H9 (cell line): ENCODE results near the gene SMAD6. TPM values are rescaled to one million over a fixed set of nuclear protein-coding genes. Genes with fewer than 3 reads are reported as not detected.

ENCODE experiments used
- DNase-seq: peaks from one replicate; pipeline ENCODE4 v3.0.0-alpha.2; 2017
- H2AFZ ChIP-seq: one replicate; pipeline ENCODE4 v1.6.1; 2013; ENCODE audit warnings: mild to moderate bottlenecking, low read length, control low read depth, moderate library complexity
- H2AK5ac ChIP-seq: 2 replicates; pipeline ENCODE4 v1.6.1; 2013; ENCODE audit warnings: low read length, control low read depth, mixed read lengths; ENCODE audit not compliant: insufficient read length
- H2BK120ac ChIP-seq: one replicate; pipeline ENCODE4 v1.6.1; 2013; ENCODE audit warnings: low read depth, mild to moderate bottlenecking, low read length, control low read depth, inconsistent platforms; ENCODE audit not compliant: poor library complexity, severe bottlenecking
- H2BK12ac ChIP-seq: 2 replicates; pipeline ENCODE4 v1.6.1; 2013; ENCODE audit warnings: low read length, control low read depth, mixed read lengths, low read depth; ENCODE audit not compliant: insufficient read length
- H2BK15ac ChIP-seq: 2 replicates; pipeline ENCODE4 v1.6.1; 2013; ENCODE audit warnings: low read depth, low read length, control low read depth
- H2BK20ac ChIP-seq: one replicate; pipeline ENCODE4 v1.6.1; 2013; ENCODE audit warnings: low read depth, mild to moderate bottlenecking, low read length, control low read depth, inconsistent platforms; ENCODE audit not compliant: poor library complexity, severe bottlenecking
- H2BK5ac ChIP-seq: 2 replicates; pipeline ENCODE4 v1.6.1; 2013; ENCODE audit warnings: low read length, control low read depth, mixed read lengths; ENCODE audit not compliant: insufficient read length
- H3K14ac ChIP-seq: 2 replicates; pipeline ENCODE4 v1.6.1; 2013; ENCODE audit warnings: low read length, control low read depth; ENCODE audit not compliant: insufficient read depth
- H3K18ac ChIP-seq: 2 replicates; pipeline ENCODE4 v1.6.1; 2013; ENCODE audit warnings: low read depth, mild to moderate bottlenecking, mixed read lengths, low read length, control low read depth; ENCODE audit not compliant: insufficient read length
- H3K23ac ChIP-seq: 2 replicates; pipeline ENCODE4 v1.6.1; 2013; ENCODE audit warnings: low read length, control low read depth, mixed read lengths, low read depth; ENCODE audit not compliant: insufficient read length
- H3K23me2 ChIP-seq: 2 replicates; pipeline ENCODE4 v1.6.1; 2013; ENCODE audit warnings: low read depth, mild to moderate bottlenecking, mixed read lengths, low read length, control low read depth; ENCODE audit not compliant: insufficient read length, poor library complexity, severe bottlenecking
- H3K27ac ChIP-seq: 2 replicates; pipeline ENCODE4 v1.5.1; 2013; ENCODE audit warnings: low read length, control low read depth, mixed read lengths, low read depth; ENCODE audit not compliant: insufficient read length
- H3K27me3 ChIP-seq: 2 replicates; pipeline ENCODE4 v1.6.1; 2013; ENCODE audit warnings: low read length, control low read depth, inconsistent platforms; ENCODE audit not compliant: insufficient read depth
- H3K4ac ChIP-seq: 2 replicates; pipeline ENCODE4 v1.6.1; 2013; ENCODE audit warnings: low read depth, mild to moderate bottlenecking, control low read depth, inconsistent platforms, low read length, moderate library complexity
- H3K4me1 ChIP-seq: 2 replicates; pipeline ENCODE4 v1.6.1; 2013; ENCODE audit warnings: low read length, control low read depth, inconsistent platforms; ENCODE audit not compliant: insufficient read depth
- H3K4me2 ChIP-seq: 2 replicates; pipeline ENCODE4 v1.6.1; 2013; ENCODE audit warnings: low read length, control low read depth, mixed read lengths; ENCODE audit not compliant: insufficient read length, insufficient read depth
- H3K56ac ChIP-seq: 2 replicates; pipeline ENCODE4 v1.6.1; 2013; ENCODE audit warnings: low read depth, mild to moderate bottlenecking, mixed read lengths, low read length, control low read depth; ENCODE audit not compliant: insufficient read length
- H3K79me1 ChIP-seq: 2 replicates; pipeline ENCODE4 v1.6.1; 2013; ENCODE audit warnings: low read depth, mild to moderate bottlenecking, moderate library complexity, low read length, control low read depth, inconsistent platforms; ENCODE audit not compliant: insufficient read depth, poor library complexity, severe bottlenecking
- H3K79me2 ChIP-seq: 2 replicates; pipeline ENCODE4 v1.6.1; 2013; ENCODE audit warnings: low read length, control low read depth, inconsistent platforms; ENCODE audit not compliant: insufficient read depth
- H3K9ac ChIP-seq: 2 replicates; pipeline ENCODE4 v1.6.1; 2013; ENCODE audit warnings: low read length, control low read depth, mixed read lengths; ENCODE audit not compliant: insufficient read length; ENCODE audit errors: extremely low read depth
- H3K9me3 ChIP-seq: one replicate; pipeline ENCODE4 v1.6.1; 2013; ENCODE audit warnings: low read depth, low read length, inconsistent platforms; ENCODE audit not compliant: control insufficient read depth
- H3T11ph ChIP-seq: one replicate; pipeline ENCODE4 v1.6.1; 2013; ENCODE audit warnings: mild to moderate bottlenecking, low read length, control low read depth, inconsistent platforms
- H4K20me1 ChIP-seq: one replicate; pipeline ENCODE4 v1.6.1; 2013; ENCODE audit not compliant: control insufficient read depth, insufficient read length, insufficient read depth
- H4K5ac ChIP-seq: 2 replicates; pipeline ENCODE4 v1.6.1; 2013; ENCODE audit warnings: low read depth, mild to moderate bottlenecking, mixed read lengths, low read length, control low read depth; ENCODE audit not compliant: insufficient read length
- H4K8ac ChIP-seq: replicated peaks from 2 replicates; pipeline ENCODE4 v1.6.1; 2013; ENCODE audit warnings: low read length, control low read depth, mixed read lengths, low read depth; ENCODE audit not compliant: insufficient read length
- H4K91ac ChIP-seq: 2 replicates; pipeline ENCODE4 v1.6.1; 2013; ENCODE audit warnings: low read depth, mild to moderate bottlenecking, moderate library complexity, mixed read lengths, low read length, control low read depth; ENCODE audit not compliant: insufficient read length
- H3K27ac Mint-ChIP-seq, 3 experiments: 2 replicates in 2 of 3; 3 replicates in 1 of 3; pipeline ENCODE4 v1.8.0; 2020 to 2021; ENCODE audit warnings: mixed read lengths in 3 of 3, mild to moderate bottlenecking in 1 of 3, moderate library complexity in 1 of 3
- H3K27me3 Mint-ChIP-seq: 2 replicates; pipeline ENCODE4 v1.8.0; 2021; ENCODE audit warnings: low read depth, mild to moderate bottlenecking, moderate library complexity, mixed read lengths
- H3K36me3 Mint-ChIP-seq, 3 experiments: 2 replicates in 2 of 3; 3 replicates in 1 of 3; pipeline ENCODE4 v1.8.0; 2020 to 2021; ENCODE audit warnings: low read depth in 3 of 3, mixed read lengths in 3 of 3; ENCODE audit not compliant: insufficient read depth in 1 of 3
- H3K4me1 Mint-ChIP-seq, 2 experiments: 2 replicates each; pipeline ENCODE4 v1.8.0; 2020; ENCODE audit warnings: mixed read lengths in 2 of 2
- H3K4me3 Mint-ChIP-seq, 2 experiments: 2 replicates in 1 of 2; 3 replicates in 1 of 2; pipeline ENCODE4 v1.8.0; 2020 to 2021; ENCODE audit warnings: mild to moderate bottlenecking in 2 of 2, mixed read lengths in 2 of 2, moderate library complexity in 1 of 2
- H3K9me3 Mint-ChIP-seq, 2 experiments: 2 replicates in 1 of 2; 3 replicates in 1 of 2; pipeline ENCODE4 v1.8.0; 2020; ENCODE audit warnings: mild to moderate bottlenecking in 2 of 2, mixed read lengths in 2 of 2, moderate library complexity in 1 of 2
- CTCF ChIP-seq: fragments of 200-600 bp; sonication (generic); conservative IDR thresholded peaks from 3 replicates; pipeline ENCODE4 v1.8.0; 2021; ENCODE audit warnings: antibody characterized with exemption, mild to moderate bottlenecking
- WGBS: extraction: QIAGEN DNeasy Blood & Tissue Kit; methylation state at CpG from one replicate; pipeline ENCODE4 v1.1.7; 2013; ENCODE audit warnings: missing lambda C conversion rate, low lambda C conversion rate, mixed read lengths; ENCODE audit not compliant: insufficient read length; ENCODE audit errors: extremely low coverage; 5-methylcytosine and 5-hydroxymethylcytosine counted together
- total RNA-seq: library from RNA; stranded (reverse); gene quantifications from 2 replicates; pipeline ENCODE4 v1.2.1, GENCODE V29; 2021

SMAD6 gene
- total RNA-seq, 1 experiment from 2014 or later: 6.0 TPM

DNA sequence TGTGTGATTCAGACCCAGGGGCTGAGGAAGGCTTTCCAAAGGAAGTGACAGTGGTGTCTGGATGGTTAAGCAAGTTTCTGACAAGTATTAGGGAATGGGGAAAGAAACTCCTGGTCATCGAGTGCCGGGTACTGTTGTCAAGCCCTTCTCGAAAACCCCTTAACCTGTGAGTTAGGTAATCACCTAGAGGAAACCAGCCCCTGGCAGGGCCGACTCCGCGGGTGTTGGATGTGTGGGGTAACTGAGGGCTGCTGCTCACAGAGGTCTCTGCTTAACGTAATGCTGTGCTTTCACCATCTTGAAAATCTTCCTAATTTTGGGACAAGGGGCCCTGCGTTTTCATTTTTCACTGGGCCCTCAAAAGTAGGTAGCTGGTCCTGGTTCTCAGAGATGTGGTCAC lies 67.0 kb downstream of the SMAD6 start:
- no peak overlapping the region for H2BK15ac ChIP-seq
- no peak overlapping the region for H2AK5ac ChIP-seq
- no peaks in the 10 kb centered on the region for H3K23me2 ChIP-seq
- no peak overlapping the region for H3K27ac ChIP-seq
- no peak overlapping the region for H2BK12ac ChIP-seq
- no peak overlapping the region for H2BK5ac ChIP-seq
- peaks cover 5% of the 10 kb centered on the region; the same call in 1 of the 2 replicates for H3K4me1 ChIP-seq
- no peaks in the 10 kb centered on the region for H3K27me3 ChIP-seq
- no peaks in the 10 kb centered on the region for H3K79me1 ChIP-seq
- H3K9ac ChIP-seq: no peak overlapping the region
- Mint-ChIP-seq H3K36me3 (no peaks in the 10 kb centered on the region), H3K27ac (no peak overlapping the region), H3K4me1 (peaks cover 57 to 62% of the 10 kb centered on the region in 2 experiments), H3K9me3 (no peaks in the 10 kb centered on the region), H3K4me3 (no peak overlapping the region; a peak in 1 of 5 replicates), H3K27me3 (no peaks in the 10 kb centered on the region)
- H4K5ac ChIP-seq: no peak overlapping the region
- no peak overlapping the region for H3K4ac ChIP-seq
- no peaks in the 10 kb centered on the region for H3K9me3 ChIP-seq
- H3K79me2 ChIP-seq: no peaks in the 10 kb centered on the region
- no peak overlapping the region for H3K14ac ChIP-seq
- H2AFZ ChIP-seq: no peak overlapping the region
- no peak overlapping the region for H2BK20ac ChIP-seq
- no peak overlapping the region for H3K4me2 ChIP-seq
- H2BK120ac ChIP-seq: no peak overlapping the region
- no peak overlapping the region for H3K18ac ChIP-seq
- WGBS: no CpG with 5 or more reads among the region's 8 CpGs
- no peak for DNase-seq
- H4K20me1 ChIP-seq: no peaks in the 10 kb centered on the region
- no peak overlapping the region for H3K56ac ChIP-seq
- no peak overlapping the region for H4K8ac ChIP-seq
- no peak overlapping the region for H4K91ac ChIP-seq
- no peak overlapping the region for H3T11ph ChIP-seq
- H3K23ac ChIP-seq: no peak overlapping the region
- TF ChIP-seq CTCF: no peak
